ENCODE data around the gene MATR3. TPM values are rescaled to one million over a fixed set of nuclear protein-coding genes. Genes with fewer than 3 reads are reported as not detected.

Gene MATR3
- total RNA-seq, 4 donors from 2014 or later = 103 to 185 (median 147) TPM

GRCh38 chr5:139262742-139263445, 30.6 kb upstream of the MATR3 start:
- Histone ChIP-seq H3K9me3 (no peaks in the 10 kb centered on the region), H3K27me3 (no peaks in the 10 kb centered on the region), H3K4me1 (peaks cover 0 to 9% (median 5%) of the 10 kb centered on the region in 3 donors), H3K36me3 (no peaks in the 10 kb centered on the region), H3K27ac (no peak overlapping the region), H3K4me3 (no peak overlapping the region)
- WGBS, 2 donors = 33 to 39% methylated on average over 8 of the region's 8 CpGs
- TF ChIP-seq POLR2A (IDR thresholded peaks at IDR 0.05) = no peak
- peak; percentile 54 to 89 (median 80) for TF ChIP-seq CTCF (IDR thresholded peaks at IDR 0.05)
- no peak for DNase-seq
- intact Hi-C loops (cut with DNase I) = loop anchor here (10.0 kb wide), 1 partner anchor 618 kb away; no protein-coding TSS in a partner anchor

GRCh38 chr5:139263536-139263935, 30.0 kb upstream of the MATR3 start:
- Histone ChIP-seq H3K4me3 (no peak overlapping the region), H3K27me3 (no peaks in the 10 kb centered on the region), H3K9me3 (no peaks in the 10 kb centered on the region), H3K4me1 (peaks cover 0 to 13% (median 5%) of the 10 kb centered on the region in 3 donors), H3K27ac (no peak overlapping the region), H3K36me3 (no peaks in the 10 kb centered on the region)
- intact Hi-C loops (cut with DNase I) = loop anchor here (10.0 kb wide), 1 partner anchor 619 kb away; no protein-coding TSS in a partner anchor
- 57 to 92% methylated on average over 1 of the region's 1 CpG for WGBS, 2 donors
- DNase-seq = no peak
- TF ChIP-seq POLR2A (IDR thresholded peaks at IDR 0.05) (no peak), CTCF (IDR thresholded peaks at IDR 0.05) (no peak)

GRCh38 chr5:139263946-139264345, 29.6 kb upstream of the MATR3 start:
- intact Hi-C loops (cut with DNase I) = loop anchor here (10.0 kb wide), 1 partner anchor 619 kb away; no protein-coding TSS in a partner anchor
- Histone ChIP-seq H3K4me1 (peaks cover 0 to 17% (median 5%) of the 10 kb centered on the region in 3 donors), H3K36me3 (no peaks in the 10 kb centered on the region)

GRCh38 chr5:139265001-139265400, 28.5 kb upstream of the MATR3 start:
- Histone ChIP-seq H3K36me3 (no peaks in the 10 kb centered on the region), H3K9me3 (no peaks in the 10 kb centered on the region), H3K27me3 (no peaks in the 10 kb centered on the region), H3K4me1 (peaks cover 0 to 19% (median 5%) of the 10 kb centered on the region in 3 donors), H3K27ac (no peak overlapping the region), H3K4me3 (no peak overlapping the region)
- WGBS, 2 donors = 57 to 73% methylated on average over 2 of the region's 2 CpGs
- TF ChIP-seq POLR2A (IDR thresholded peaks at IDR 0.05) = no peak
- no peak for TF ChIP-seq CTCF (IDR thresholded peaks at IDR 0.05)
- intact Hi-C loops (cut with DNase I) = loop anchor here (10.0 kb wide), 1 partner anchor 620 kb away; no protein-coding TSS in a partner anchor
- DNase-seq = no peak

More at GRCh38 chr5:139263946-139264345, 29.6 kb upstream of the MATR3 start:
- Histone ChIP-seq H3K9me3 (no peaks in the 10 kb centered on the region), H3K4me3 (no peak overlapping the region), H3K27ac (no peak overlapping the region), H3K27me3 (no peaks in the 10 kb centered on the region)
- WGBS, 2 donors = 83 to 88% methylated on average over 3 of the region's 3 CpGs
- no peak for DNase-seq
- TF ChIP-seq CTCF (IDR thresholded peaks at IDR 0.05) = no peak

GRCh38 chr5:139266236-139266635, 27.3 kb upstream of the MATR3 start:
- 75 to 77% methylated on average over 11 of the region's 11 CpGs for WGBS, 2 donors
- Histone ChIP-seq H3K27ac (no peak overlapping the region), H3K4me1 (peaks cover 0 to 31% (median 5%) of the 10 kb centered on the region in 3 donors), H3K27me3 (no peaks in the 10 kb centered on the region), H3K4me3 (no peak overlapping the region), H3K36me3 (no peaks in the 10 kb centered on the region), H3K9me3 (no peaks in the 10 kb centered on the region)
- no peak for TF ChIP-seq POLR2A (IDR thresholded peaks at IDR 0.05)
- TF ChIP-seq CTCF (IDR thresholded peaks at IDR 0.05) = no peak
- DNase-seq = no peak
- intact Hi-C loops (cut with DNase I) = loop anchor here (10.0 kb wide), 1 partner anchor 621 kb away; no protein-coding TSS in a partner anchor
